GM12878 (cell line): Measurements from ENCODE around the gene PDE8B.

Source experiments
- BRCA1 ChIP-seq: IDR thresholded peaks from 2 replicates; pipeline ENCODE4 v1.6.1; 2011; ENCODE audit warnings: low read depth, low read length, improper control_type of control experiment
- CHD2 ChIP-seq: IDR thresholded peaks from 2 replicates; pipeline ENCODE4 v1.6.1; 2011; ENCODE audit warnings: low read depth, low read length, improper control_type of control experiment, borderline replicate concordance
- CHD4 ChIP-seq: fragments of 200-600 bp; sonication (generic); IDR thresholded peaks from 2 replicates; pipeline ENCODE4 v1.6.1; 2016; ENCODE audit warnings: mild to moderate bottlenecking
- FOS ChIP-seq: IDR thresholded peaks from 3 replicates; pipeline ENCODE4 v1.6.1; 2011; ENCODE audit warnings: borderline replicate concordance; ENCODE audit not compliant: insufficient read length; ENCODE audit errors: extremely low read depth
- NFYB ChIP-seq: IDR thresholded peaks from 2 replicates; pipeline ENCODE4 v1.6.1; 2011; ENCODE audit warnings: low read depth, mild to moderate bottlenecking, low read length, improper control_type of control experiment, moderate library complexity; ENCODE audit not compliant: insufficient read depth
- PAX5 ChIP-seq: IDR thresholded peaks from 2 replicates; pipeline ENCODE4 v1.6.1; 2011; ENCODE audit warnings: low read depth, low read length, borderline replicate concordance
- POLR2AphosphoS2 ChIP-seq: IDR thresholded peaks from 2 replicates; pipeline ENCODE4 v1.6.1; 2011; ENCODE audit warnings: low read depth, mild to moderate bottlenecking, low read length, improper control_type of control experiment, moderate library complexity
- SIN3A ChIP-seq: IDR thresholded peaks from 2 replicates; pipeline ENCODE4 v1.6.1; 2012; ENCODE audit warnings: low read depth, low read length, improper control_type of control experiment
- TCF12 ChIP-seq: IDR thresholded peaks from 2 replicates; pipeline ENCODE4 v1.6.1; 2011; ENCODE audit warnings: low read depth, mild to moderate bottlenecking, low read length
- TCF7 ChIP-seq: IDR thresholded peaks from 2 replicates; pipeline ENCODE4 v1.6.1; 2014; ENCODE audit warnings: antibody characterized with exemption, borderline replicate concordance
- YY1 ChIP-seq: IDR thresholded peaks from 2 replicates; pipeline ENCODE4 v1.6.1; 2011; ENCODE audit warnings: low read depth, mild to moderate bottlenecking, low read length
- ZNF274 ChIP-seq: IDR thresholded peaks from one replicate; pipeline ENCODE4 v1.8.0; 2011; ENCODE audit not compliant: insufficient read length, insufficient read depth
- ZSCAN29 ChIP-seq: fragments of 450-650 bp; IDR thresholded peaks from 2 replicates; pipeline ENCODE4 v1.6.1; 2017; ENCODE audit warnings: mild to moderate bottlenecking, moderate library complexity
- TF ChIP-seq, protein P1 (sequence below), 3 experiments: IDR thresholded peaks in 2 of 3; conservative IDR thresholded peaks in 1 of 3; 2 replicates each; pipeline ENCODE4 v1.5.1; 2011; ENCODE audit warnings: low read depth in 3 of 3, low read length in 3 of 3, mild to moderate bottlenecking in 3 of 3, control low read depth in 2 of 3, moderate library complexity in 2 of 3, inconsistent platforms in 1 of 3, mixed read lengths in 1 of 3; ENCODE audit not compliant: control insufficient read depth in 2 of 3, insufficient read depth in 1 of 3; ENCODE audit errors: extremely low read depth in 1 of 3

DNA sequence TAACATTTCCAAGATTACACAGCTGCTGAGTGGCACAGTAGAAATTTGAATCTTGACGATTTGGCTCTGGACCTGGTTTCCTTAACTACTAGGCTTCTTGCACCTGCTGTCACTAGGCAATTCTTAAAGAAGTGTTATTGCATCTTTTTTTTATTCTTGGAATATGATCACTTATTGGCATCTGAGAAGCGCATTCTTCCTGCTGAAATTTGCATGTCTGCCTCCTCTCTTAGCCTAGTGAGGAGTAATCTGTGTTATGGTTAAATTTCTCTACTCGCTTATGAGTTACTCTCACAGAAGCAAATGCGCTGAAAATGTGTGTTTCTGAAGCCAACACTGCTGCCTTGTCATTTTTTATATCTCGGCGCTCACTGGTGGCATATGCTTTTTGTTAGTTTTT, 192.3 kb downstream of the PDE8B start:
- TF ChIP-seq ZSCAN29, result no peak
- TF ChIP-seq, protein P1, sequence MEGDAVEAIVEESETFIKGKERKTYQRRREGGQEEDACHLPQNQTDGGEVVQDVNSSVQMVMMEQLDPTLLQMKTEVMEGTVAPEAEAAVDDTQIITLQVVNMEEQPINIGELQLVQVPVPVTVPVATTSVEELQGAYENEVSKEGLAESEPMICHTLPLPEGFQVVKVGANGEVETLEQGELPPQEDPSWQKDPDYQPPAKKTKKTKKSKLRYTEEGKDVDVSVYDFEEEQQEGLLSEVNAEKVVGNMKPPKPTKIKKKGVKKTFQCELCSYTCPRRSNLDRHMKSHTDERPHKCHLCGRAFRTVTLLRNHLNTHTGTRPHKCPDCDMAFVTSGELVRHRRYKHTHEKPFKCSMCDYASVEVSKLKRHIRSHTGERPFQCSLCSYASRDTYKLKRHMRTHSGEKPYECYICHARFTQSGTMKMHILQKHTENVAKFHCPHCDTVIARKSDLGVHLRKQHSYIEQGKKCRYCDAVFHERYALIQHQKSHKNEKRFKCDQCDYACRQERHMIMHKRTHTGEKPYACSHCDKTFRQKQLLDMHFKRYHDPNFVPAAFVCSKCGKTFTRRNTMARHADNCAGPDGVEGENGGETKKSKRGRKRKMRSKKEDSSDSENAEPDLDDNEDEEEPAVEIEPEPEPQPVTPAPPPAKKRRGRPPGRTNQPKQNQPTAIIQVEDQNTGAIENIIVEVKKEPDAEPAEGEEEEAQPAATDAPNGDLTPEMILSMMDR (IDR thresholded peaks at IDR 0.05 in 2 of 3, conservative IDR thresholded peaks at IDR 0.05 in 1 of 3; ENCODE audit: control insufficient read depth in 2 of 3, extremely low read depth in 1 of 3, insufficient read depth in 1 of 3, low read depth in 3 of 3, low read length in 3 of 3), result no peak
- no peak for TF ChIP-seq CHD2
- TF ChIP-seq TCF12, result no peak
- no peak for TF ChIP-seq YY1
- TF ChIP-seq BRCA1, result no peak
- no peak for TF ChIP-seq ZNF274
- TF ChIP-seq NFYB, result no peak
- no peak for TF ChIP-seq PAX5
- TF ChIP-seq TCF7, result no peak
- TF ChIP-seq SIN3A, result no peak
- TF ChIP-seq CHD4, result no peak
- no peak for TF ChIP-seq FOS
- no peak for TF ChIP-seq POLR2AphosphoS2
